DMS114 treated with DMSO at 0.1 percent for 48 hours (cell line): ENCODE measurements around the gene SETBP1.

Experiments used
- DNase-seq: peaks from one replicate; lab custom pipeline; 2025; ENCODE audit not compliant: unreplicated experiment; lab: John Stamatoyannopoulos, UW

SETBP1 gene

GRCh38 chr18:44859751-44860439 lies 179.2 kb downstream of the SETBP1 start:
- no peak for DNase-seq

DNA sequence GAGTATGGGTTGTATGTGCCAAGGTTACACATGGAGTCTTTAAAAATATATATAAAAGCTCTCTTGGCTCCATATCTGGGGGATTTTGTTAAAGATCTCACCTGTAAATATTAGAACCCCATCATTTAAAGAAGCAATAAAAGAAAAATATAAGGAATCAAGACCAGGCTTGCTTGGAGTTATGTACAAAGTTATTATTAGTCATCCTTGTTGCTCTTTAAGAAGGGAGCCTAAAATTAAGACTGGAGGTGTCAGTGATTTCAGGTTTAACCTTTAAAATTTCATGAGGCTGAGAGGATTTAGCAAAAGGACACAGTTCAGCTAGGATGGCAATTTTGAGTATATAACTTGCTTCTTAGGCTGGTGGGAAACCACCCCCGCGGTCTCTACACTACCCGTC lies 181.4 kb downstream of the SETBP1 start:
- no peak for DNase-seq

- no peak for DNase-seq
Measured at GRCh38 chr18:44866103-44866502, 185.4 kb downstream of the SETBP1 start.

DNA sequence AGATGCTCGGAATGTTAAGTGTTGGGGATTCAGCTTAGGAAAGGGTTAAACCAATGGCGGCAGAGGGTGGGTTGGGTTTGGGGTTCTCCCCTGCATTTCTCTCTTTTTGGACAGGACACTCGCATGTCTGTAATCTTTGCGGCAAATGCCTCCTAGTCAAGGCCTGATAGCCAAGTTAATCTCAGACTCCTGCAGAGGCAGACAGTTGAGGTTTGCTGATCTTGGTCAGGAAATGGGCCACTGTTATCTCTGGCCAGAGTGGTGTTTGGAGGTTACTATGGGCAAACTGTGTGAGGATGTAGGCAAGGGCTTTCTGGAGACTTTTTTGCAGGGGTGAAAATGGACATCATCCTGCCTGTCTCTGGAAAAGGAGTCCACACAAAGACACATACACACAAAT lies 188.8 kb downstream of the SETBP1 start:
- DNase-seq = no peak

DNA sequence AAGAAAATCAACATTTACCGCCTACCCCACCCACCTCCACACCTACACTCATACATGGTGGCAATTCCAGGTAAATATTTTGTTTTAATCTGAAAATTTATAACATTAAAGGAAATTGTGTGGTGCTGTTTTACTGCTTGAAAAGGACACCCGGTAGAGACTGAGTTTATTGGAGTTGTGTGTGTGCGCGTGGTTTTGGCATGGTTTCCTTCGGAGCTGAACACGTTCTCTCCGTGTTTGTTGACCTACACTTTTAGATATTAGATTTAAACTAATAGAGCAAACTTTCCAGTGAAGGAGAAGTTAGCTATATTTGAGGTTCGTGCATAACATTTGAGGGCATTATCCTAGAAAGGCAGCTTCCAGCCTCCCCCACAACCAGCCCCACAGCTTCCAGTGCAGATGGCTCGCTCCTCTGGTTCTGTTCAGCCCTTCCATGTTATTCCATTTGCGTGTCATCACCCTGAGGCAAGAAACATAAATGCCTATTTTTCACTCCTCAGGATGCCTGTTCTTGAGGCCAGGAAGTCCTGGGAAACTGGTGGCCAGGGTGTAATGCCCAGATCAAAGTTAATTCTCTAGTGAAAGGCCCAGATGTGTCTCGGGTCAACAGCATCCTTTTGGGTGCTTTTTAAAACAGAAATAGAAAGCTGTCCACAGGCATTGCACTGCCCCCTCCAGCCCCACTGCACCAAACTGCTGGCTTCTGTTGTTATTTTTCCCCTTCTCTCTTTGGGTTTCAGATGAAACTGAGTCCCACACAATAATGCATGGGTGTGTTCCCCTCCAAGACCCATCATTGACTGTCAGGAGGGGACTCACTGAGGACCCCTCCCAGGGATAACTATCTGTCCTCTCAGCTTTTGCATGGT lies 190.2 kb downstream of the SETBP1 start:
- no peak for DNase-seq

DNA sequence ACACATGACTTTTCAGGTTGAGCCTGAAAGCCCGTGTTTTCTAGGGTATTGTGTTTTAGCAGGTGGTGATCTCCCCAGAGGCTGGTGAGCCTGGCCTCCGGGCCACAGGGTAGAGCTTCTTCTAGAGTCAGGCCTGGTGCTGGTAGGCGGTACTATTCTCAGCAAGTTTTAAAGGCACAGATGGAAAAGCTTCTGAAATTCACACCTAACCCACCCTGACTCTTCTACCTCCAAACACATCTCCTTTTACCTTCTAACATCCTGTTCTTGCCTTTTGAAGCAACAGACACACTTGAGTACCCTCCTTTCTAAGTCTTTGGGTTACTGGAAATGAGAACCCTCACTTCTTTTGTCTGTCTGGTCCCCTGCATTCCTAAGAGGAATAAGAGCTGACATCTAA lies 191.1 kb downstream of the SETBP1 start:
- no peak for DNase-seq

DNA sequence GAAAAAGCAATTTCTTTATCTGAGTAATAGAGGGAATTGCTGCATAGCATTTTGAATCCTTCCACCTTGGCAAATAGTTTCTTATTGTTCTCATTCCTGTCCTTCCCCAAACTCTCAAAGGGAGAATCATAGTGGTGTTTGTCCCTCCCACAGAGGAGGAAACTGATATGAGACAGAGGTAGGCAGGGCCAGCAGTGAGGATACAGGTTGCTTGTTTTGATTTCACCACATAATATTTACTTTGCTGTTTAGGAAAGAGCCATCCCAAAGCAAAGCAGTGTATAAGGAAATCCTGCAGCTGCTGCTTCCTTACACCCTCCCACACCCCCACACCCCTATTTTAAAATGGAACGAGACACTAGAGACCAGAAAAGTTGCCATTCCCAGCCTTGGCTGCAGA lies 195.3 kb downstream of the SETBP1 start:
- no peak for DNase-seq

GRCh38 chr18:44876755-44877154 lies 196.1 kb downstream of the SETBP1 start:
- no peak for DNase-seq

- DNase-seq = no peak
Measured at GRCh38 chr18:44878335-44878734, 197.6 kb downstream of the SETBP1 start.

DNA sequence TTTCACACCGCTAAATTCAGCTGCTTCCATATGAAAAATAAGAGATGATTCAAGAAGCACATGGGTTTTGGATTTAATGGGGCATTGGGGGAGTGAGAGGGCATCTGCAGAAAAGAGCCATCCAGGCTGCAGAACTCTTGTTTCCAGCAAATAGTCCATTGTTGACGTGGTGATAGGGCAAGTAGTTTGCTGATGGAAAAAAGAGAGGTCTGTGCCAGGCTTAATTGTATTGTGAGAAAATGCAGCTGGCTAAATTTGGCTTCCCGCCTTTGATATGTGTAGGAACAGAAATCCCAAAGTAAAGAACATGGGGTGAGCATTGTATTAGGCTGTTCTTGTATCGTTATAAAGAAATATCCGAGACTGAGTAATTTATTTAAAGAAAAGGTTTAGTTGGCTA lies 199.5 kb downstream of the SETBP1 start:
- DNase-seq = no peak

DNA sequence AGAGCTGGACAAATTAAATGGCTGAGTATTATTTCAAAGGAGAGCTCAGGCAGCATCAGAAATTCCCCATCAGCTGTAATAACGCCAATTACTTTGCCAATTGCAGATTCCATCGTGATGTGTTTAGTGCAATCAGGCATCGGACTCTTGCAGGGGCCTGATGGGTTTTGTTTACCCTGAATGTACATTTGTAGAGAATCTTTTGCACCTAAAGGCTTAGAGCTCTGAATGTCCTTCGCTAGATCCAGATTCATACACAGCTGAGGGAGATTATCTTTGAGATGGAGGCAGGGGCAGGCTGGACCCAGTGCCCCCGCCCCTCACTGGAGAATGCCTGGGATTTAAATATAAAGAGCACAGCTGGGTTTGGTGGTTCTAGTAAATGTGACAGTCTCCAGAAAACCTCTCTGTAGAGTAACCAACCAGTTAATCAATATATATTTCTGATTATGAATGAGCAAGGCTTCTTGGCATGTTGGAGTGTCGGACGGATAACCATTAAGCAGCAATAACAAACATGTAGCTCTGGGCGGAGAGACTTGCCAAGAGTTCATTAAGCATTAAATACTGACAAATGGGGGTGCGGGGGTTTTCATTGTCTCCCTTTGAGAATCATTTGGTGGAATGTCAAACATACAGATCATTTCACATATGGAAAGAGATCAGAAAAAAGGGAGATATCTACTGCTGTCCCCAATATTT lies 200.9 kb downstream of the SETBP1 start:
- DNase-seq = no peak

DNA sequence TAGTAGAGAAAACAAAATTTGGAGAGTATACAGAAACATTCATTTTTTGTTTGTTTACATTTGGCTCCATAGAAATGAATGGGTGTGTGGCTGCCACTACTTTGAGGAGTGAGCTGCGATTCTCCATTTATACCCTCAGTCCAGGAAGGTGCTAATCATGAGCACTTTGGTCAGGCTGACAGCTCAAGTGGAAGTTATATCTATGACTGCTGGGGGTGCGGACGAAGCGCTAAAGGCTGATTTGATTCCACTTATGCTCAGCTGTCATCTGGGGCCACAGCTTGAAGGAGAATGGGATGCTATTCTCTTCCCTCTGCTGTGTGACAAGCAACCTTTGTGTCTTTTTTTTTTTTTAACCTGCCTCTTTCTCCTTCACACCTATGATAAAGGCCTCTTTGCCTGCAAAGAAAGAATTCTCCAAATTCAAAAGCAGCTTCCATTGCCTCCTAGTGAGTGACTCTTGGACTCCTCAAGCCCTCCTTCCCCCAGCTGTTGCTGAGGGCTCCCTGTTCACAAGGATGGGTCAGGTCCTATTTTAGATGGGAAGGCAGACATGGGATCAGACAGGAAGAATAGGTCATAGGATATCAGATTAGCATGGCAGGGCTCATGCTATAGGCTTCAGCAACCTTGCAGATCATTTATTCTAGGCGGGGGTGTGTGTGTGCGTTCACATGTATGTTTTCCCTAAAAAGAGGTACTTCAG lies 201.6 kb downstream of the SETBP1 start:
- no peak for DNase-seq

DNA sequence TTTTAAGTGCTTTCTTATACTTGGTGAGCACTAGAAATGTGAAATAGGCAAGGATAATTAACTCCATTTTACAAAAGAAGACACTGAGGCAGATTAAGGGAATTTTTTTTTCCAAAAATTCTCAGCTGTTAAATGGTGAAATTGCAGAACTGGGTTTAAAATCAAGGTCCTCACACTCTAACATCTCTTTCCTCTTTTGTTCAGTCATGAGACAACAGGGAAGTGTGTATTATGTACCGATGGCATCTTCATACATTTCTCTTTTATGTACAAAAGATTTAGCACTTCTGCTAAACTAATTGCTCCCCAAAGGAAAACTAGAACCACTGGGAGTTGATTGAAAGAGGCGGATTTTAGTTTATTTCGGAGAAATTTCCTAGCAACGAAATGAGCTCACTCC lies 203.0 kb downstream of the SETBP1 start:
- DNase-seq = no peak

GRCh38 chr18:44884431-44884830 lies 203.7 kb downstream of the SETBP1 start:
- DNase-seq = no peak

- no peak for DNase-seq
Measured at GRCh38 chr18:44885507-44885906, 204.8 kb downstream of the SETBP1 start.

DNA sequence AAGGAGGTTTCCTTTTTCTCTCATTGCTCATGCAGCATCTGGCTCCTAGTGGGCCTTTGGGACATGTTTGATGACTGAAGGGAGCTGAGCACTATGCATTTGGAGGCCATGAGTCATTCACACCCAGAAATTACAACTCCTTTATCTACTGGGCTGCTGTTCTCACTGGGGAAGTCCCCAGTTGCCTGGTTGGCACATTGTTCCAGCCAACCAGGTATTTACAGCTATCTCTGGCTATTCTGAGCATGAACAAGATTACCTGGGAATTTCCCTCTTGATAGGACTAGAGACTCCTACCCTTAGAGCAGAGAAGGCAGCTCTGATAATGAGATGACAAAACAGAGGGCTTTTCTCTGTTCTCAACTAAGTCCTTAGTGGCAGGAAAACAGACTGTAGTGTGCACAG lies 206.5 kb downstream of the SETBP1 start:
- no peak for DNase-seq

GRCh38 chr18:44889111-44889510 lies 208.4 kb downstream of the SETBP1 start:
- DNase-seq = no peak

DNA sequence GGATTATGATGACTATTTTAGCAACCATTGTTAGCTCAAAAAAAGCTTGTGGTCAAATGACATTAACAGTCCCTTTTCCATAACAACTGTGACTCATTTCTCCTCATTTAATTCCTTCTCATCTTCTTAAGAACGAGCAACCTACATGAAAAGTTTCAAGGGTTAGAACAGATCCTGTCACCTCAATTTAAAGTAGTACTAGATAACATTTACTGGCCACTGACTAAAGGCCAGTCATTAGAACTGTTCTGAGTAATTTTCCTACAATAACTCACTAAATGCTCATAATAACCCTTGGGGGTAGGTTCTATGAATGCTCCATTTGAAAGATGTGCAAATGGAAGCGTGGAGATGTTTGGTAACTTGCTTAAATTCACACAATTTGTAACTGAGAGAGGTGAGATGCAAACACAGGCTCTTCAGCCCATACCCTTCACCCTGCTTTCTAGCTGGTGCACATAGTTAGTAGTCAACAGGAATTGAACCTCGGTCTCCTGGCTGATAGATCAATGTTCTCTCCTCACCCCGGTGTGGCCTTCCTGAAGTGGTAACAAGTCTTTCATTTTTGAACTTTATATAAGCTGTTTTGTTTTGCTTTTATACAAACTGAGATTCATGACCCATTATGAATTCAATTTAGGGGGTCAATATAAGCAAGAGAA lies 212.5 kb downstream of the SETBP1 start:
- DNase-seq = no peak

DNA sequence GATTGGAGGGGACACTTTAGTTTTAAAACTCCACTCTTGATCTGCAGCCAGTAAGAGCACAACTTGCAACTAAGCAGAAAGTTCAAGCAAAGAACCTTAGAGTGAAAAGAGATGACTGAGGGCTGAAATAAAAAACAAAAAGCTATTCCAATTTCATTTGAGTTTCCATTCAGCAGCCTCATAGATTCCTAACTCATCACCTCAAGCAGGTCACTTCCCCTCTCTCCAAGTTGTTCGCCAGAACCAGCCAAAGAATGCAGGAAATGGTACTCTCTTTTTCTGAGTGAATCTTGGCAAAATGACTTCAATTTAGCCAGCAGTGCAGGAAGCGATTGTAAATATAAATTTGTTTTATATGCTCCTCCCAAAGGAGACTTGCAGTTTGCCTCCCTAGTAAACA lies 213.3 kb downstream of the SETBP1 start:
- no peak for DNase-seq

GRCh38 chr18:44895176-44895798 lies 214.6 kb downstream of the SETBP1 start:
- no peak for DNase-seq
